ENCODE results near the gene OSGIN1. TPM values are rescaled to one million over a fixed set of nuclear protein-coding genes. Genes with fewer than 3 reads are reported as not detected.

Gene OSGIN1
- total RNA-seq, 1 donor from 2014 or later, result 2.4 TPM

- no peaks in the 10 kb centered on the region for H3K36me3 Mint-ChIP-seq (ENCODE audit: low read depth)
- H3K27me3 Mint-ChIP-seq (ENCODE audit: low read depth), result peaks cover 11% of the 10 kb centered on the region
- H3K4me3 Mint-ChIP-seq, result peak overlapping the region; percentile 81
- TF ChIP-seq, protein P1, sequence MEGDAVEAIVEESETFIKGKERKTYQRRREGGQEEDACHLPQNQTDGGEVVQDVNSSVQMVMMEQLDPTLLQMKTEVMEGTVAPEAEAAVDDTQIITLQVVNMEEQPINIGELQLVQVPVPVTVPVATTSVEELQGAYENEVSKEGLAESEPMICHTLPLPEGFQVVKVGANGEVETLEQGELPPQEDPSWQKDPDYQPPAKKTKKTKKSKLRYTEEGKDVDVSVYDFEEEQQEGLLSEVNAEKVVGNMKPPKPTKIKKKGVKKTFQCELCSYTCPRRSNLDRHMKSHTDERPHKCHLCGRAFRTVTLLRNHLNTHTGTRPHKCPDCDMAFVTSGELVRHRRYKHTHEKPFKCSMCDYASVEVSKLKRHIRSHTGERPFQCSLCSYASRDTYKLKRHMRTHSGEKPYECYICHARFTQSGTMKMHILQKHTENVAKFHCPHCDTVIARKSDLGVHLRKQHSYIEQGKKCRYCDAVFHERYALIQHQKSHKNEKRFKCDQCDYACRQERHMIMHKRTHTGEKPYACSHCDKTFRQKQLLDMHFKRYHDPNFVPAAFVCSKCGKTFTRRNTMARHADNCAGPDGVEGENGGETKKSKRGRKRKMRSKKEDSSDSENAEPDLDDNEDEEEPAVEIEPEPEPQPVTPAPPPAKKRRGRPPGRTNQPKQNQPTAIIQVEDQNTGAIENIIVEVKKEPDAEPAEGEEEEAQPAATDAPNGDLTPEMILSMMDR (conservative IDR thresholded peaks at IDR 0.05), result no peak
- no peak overlapping the region for H3K27ac Mint-ChIP-seq (ENCODE audit: unreplicated experiment)
- DNase-seq (ENCODE audit: low read depth, low spot score), result no peak
- H3K4me1 Mint-ChIP-seq, result no peaks in the 10 kb centered on the region
- no peaks in the 10 kb centered on the region for H3K9me3 Mint-ChIP-seq
Observed at GRCh38 chr16:83968891-83969649, 16.0 kb downstream of the OSGIN1 start.

GRCh38 chr16:83969771-83970429 lies 16.9 kb downstream of the OSGIN1 start:
- DNase-seq (ENCODE audit: low read depth, low spot score), result no peak
- no peak overlapping the region for H3K27ac Mint-ChIP-seq (ENCODE audit: unreplicated experiment)
- peaks cover 11% of the 10 kb centered on the region for H3K27me3 Mint-ChIP-seq (ENCODE audit: low read depth)
- TF ChIP-seq, protein P1 (conservative IDR thresholded peaks at IDR 0.05), result no peak
- H3K4me1 Mint-ChIP-seq, result no peaks in the 10 kb centered on the region
- H3K9me3 Mint-ChIP-seq, result no peaks in the 10 kb centered on the region
- H3K4me3 Mint-ChIP-seq, result peak overlapping the region; percentile 78
- H3K36me3 Mint-ChIP-seq (ENCODE audit: low read depth), result no peaks in the 10 kb centered on the region

- H3K9me3 Mint-ChIP-seq, result no peaks in the 10 kb centered on the region
- H3K36me3 Mint-ChIP-seq (ENCODE audit: low read depth), result no peaks in the 10 kb centered on the region
- H3K27ac Mint-ChIP-seq (ENCODE audit: unreplicated experiment), result no peak overlapping the region
- no peak for DNase-seq (ENCODE audit: low read depth, low spot score)
- H3K27me3 Mint-ChIP-seq (ENCODE audit: low read depth), result peaks cover 11% of the 10 kb centered on the region
- peak overlapping the region; percentile 78 for H3K4me3 Mint-ChIP-seq
- TF ChIP-seq, protein P1 (conservative IDR thresholded peaks at IDR 0.05), result no peak
- H3K4me1 Mint-ChIP-seq, result no peaks in the 10 kb centered on the region
Observed at GRCh38 chr16:83970430-83970815, 17.4 kb downstream of the OSGIN1 start.

- Mint-ChIP-seq H3K27ac (ENCODE audit: unreplicated experiment) (no peak overlapping the region), H3K36me3 (ENCODE audit: low read depth) (no peaks in the 10 kb centered on the region), H3K4me1 (no peaks in the 10 kb centered on the region), H3K9me3 (no peaks in the 10 kb centered on the region), H3K4me3 (peak overlapping the region; percentile 19), H3K27me3 (ENCODE audit: low read depth) (peaks cover 11% of the 10 kb centered on the region)
- TF ChIP-seq, protein P1 (conservative IDR thresholded peaks at IDR 0.05), result no peak
- no peak for DNase-seq (ENCODE audit: low read depth, low spot score)
Observed at GRCh38 chr16:83971165-83972130, 18.4 kb downstream of the OSGIN1 start.

DNA sequence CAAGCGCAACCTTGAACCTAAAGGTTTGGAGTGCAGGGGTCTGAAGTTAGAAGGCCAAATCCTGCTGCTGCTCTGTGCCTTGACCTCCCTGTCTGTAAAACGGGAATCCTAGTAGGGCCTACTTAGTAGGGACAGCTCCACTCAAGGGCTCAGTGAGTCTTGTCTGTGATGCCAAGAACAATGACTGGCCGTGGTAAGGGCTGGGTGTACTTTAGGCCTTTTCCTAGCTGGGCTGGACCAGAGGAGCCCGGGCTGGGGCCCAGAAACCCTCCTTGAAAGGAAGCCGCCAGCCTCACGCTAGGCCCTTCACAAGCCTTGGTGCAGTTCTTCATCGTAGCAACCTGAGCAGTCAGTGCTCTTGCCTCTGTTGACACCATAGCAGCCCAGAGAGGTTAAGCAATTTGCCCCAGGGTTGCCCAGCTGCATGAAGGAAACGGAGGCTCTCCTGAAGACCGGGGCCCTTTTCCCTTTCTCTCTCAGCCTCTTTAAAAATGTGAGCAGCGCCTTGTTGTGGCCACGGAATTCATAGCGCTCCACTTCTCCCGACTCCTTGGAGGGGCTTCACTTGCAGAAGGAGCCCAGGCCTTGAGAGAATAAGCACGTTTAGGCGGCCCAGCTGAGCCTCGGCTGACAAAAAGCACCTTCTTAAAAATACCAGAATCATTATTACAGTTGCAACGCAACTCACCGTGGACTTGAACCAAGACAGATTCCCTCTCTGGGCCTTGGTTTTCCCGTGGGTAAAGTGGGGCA lies 19.4 kb downstream of the OSGIN1 start:
- no peaks in the 10 kb centered on the region for H3K9me3 Mint-ChIP-seq
- no peak for DNase-seq (ENCODE audit: low read depth, low spot score)
- no peaks in the 10 kb centered on the region for H3K36me3 Mint-ChIP-seq (ENCODE audit: low read depth)
- peaks cover 11% of the 10 kb centered on the region for H3K27me3 Mint-ChIP-seq (ENCODE audit: low read depth)
- H3K27ac Mint-ChIP-seq (ENCODE audit: unreplicated experiment), result no peak overlapping the region
- TF ChIP-seq, protein P1 (conservative IDR thresholded peaks at IDR 0.05), result no peak
- H3K4me1 Mint-ChIP-seq, result no peaks in the 10 kb centered on the region
- no peak overlapping the region for H3K4me3 Mint-ChIP-seq
